SKM-1 treated with dmso at 0.1 percent for 144 hours (cell line): ENCODE measurements around the gene PDAP1.
"Not testable (repeated sequence)": the region's sequence is repeated elsewhere in the genome, so short reads cannot be mapped to it uniquely, and the experiment has no call there.

Experiments used
- DNase-seq: peaks from one replicate; lab custom pipeline; 2025; ENCODE audit not compliant: unreplicated experiment; lab: John Stamatoyannopoulos, UW

PDAP1 gene

DNA sequence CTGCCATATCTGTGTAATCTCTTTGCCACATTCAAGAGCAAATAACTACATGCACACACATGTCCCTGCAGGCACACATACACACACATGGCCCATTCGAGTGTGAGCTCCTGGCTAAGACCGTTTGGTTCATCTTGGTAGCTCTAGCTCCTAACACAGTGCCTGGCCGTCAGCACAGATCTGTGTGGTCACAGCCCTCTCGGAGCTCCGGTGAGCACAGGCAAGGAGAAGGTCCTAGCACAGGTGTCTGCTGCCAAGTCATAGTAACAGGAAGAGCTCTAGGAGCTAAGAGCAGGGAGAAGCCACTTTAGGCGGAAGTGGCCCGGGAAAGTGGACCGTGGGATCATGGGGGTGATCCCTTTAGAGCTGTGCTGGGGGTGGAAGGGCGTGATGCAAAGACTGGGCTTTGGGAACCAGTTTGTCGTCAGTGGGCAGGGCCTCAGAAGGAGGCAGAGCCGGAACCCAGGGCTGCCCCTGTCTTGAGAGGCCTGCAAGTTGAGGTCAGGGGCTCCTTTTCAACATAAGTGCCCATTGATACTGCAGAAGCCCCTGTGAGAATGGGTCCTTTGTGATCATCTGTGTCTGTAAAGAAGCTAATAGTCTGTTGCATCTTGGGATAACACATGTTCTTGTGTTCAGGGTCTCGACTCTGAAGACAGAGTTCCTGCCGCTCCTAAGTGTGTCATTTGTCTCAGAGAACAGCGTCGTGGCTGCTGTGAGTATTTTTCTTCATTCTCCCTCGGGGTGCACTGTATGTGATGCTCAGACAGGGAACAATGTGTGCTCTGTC, 50.5 kb downstream of the PDAP1 start:
- DNase-seq, result no peak

DNA sequence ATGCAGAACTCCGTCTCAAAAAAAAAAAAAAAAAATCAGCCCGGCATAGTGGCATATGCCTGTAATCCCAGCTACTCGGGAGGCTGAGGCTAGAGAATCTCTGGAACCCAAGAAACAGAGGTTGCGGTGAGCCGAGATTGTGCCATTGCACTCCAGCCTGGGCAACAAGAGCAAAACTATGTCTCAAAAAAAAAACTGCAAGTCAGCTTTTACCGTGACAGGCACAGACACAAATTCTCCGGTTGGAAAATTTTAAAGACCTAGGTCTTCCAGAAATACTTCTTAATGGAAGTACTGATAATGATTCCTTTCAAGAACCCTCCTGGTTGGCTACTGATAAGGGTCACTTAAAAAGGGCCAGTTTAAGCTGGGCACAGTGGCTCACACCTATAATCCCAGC, 53.3 kb downstream of the PDAP1 start:
- no peak for DNase-seq

DNA sequence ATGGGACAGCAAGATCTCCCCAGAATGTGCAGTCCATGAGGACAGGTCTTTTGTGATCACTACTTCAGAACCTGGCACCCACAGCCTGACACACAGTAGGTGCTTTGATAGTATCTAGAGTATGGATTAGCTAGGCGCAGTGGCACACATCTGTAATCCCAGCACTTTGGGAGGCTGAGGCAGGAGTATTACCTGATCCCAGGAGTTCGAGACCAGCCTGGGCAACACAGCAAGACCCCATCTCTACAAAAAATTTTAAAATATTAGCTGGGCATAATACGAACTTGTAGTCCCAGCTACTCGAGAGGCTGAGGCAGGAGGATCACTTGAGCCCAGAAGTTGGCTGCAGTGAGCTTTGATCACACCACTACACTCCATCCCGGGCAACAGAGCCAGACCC, 56.1 kb downstream of the PDAP1 start:
- no peak for DNase-seq

DNA sequence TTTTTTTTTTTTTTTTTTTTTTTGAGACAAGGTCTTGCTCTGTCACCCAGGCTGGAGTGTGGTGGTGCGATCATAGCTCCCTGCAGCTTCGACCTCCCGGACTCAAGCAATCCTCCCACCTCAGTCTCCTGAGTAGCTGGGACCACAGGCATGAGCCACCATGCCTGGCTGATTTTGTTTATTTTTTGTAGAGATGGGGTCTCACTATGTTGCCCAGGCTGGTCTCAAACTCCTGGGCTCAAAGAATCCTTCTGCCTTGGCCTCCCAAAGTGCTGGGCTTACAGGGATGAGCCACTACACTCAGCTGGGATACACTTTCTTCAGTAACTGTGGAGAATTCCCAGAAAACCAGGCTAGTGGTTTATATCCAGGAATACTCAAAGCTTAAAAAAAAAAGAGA, 57.8 kb downstream of the PDAP1 start:
- not testable (repeated sequence) for DNase-seq
